ENCODE data around the gene CYP2B6. TPM values are rescaled to one million over a fixed set of nuclear protein-coding genes. Genes with fewer than 3 reads are reported as not detected.
A peak's percentile ranks its signal among the peaks of the same experiment; 100 is the strongest.

The CYP2B6 gene
- total RNA-seq, 4 donors from 2014 or later = 5.8 to 58.8 (median 25.0) TPM

DNA sequence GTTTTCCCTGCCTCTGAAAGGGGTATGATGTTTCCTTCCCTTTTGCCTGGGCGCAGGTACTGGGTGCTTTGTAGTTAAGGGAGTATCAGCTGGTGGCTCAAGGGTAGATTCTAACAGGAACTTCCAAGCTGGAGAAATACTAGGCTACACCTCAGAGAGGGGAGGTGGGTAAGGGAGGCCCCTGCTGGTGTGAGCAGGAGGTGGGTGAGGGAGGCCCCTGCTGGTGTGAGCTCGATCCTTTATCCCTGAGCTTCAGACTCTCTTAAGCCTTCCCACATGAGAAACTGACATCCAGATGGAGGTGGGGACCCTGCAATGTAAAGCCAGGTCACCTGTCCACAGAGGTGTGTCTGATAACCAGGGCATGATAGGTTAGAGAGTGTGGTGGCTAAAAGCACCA, 32.1 kb downstream of the CYP2B6 start:
- H3K4me3 ChIP-seq = no peak overlapping the region
- no peaks in the 10 kb centered on the region for H3K9me3 ChIP-seq
- H3K36me3 ChIP-seq = no peaks in the 10 kb centered on the region
- TF ChIP-seq, protein P1, sequence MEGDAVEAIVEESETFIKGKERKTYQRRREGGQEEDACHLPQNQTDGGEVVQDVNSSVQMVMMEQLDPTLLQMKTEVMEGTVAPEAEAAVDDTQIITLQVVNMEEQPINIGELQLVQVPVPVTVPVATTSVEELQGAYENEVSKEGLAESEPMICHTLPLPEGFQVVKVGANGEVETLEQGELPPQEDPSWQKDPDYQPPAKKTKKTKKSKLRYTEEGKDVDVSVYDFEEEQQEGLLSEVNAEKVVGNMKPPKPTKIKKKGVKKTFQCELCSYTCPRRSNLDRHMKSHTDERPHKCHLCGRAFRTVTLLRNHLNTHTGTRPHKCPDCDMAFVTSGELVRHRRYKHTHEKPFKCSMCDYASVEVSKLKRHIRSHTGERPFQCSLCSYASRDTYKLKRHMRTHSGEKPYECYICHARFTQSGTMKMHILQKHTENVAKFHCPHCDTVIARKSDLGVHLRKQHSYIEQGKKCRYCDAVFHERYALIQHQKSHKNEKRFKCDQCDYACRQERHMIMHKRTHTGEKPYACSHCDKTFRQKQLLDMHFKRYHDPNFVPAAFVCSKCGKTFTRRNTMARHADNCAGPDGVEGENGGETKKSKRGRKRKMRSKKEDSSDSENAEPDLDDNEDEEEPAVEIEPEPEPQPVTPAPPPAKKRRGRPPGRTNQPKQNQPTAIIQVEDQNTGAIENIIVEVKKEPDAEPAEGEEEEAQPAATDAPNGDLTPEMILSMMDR (IDR thresholded peaks at IDR 0.05) = peak in 1 of 6 experiments; percentile 6
- no peak for TF ChIP-seq POLR2A (IDR thresholded peaks at IDR 0.05)
- H3K4me1 ChIP-seq = no peaks in the 10 kb centered on the region
- DNase-seq = no peak
- H3K27ac ChIP-seq = no peak overlapping the region
- H3K27me3 ChIP-seq = no peaks in the 10 kb centered on the region

DNA sequence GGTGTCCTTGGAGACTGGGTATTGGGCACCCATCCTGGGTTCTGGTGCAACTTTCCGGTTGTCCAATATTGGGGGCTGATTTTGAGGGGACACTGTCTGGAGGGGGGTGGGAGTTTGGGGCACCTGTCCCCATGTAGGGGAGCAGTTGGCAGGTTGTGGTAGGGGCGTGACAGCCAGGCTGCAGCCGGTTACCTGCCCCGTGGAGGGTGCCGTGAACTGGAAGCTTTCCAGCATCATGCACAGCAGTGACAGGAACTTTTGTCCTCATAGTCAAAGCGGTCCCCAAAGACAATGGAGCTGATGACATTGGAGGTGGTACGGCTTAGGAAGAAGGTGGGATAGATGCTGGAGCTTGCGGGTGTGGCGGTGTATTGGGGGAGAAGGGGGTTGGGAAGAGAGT, 34.3 kb downstream of the CYP2B6 start:
- TF ChIP-seq, protein P1 (IDR thresholded peaks at IDR 0.05) = no peak
- TF ChIP-seq POLR2A (IDR thresholded peaks at IDR 0.05) = no peak
- H3K9me3 ChIP-seq = no peaks in the 10 kb centered on the region
- no peaks in the 10 kb centered on the region for H3K27me3 ChIP-seq
- H3K4me3 ChIP-seq = no peak overlapping the region
- no peak for DNase-seq
- H3K27ac ChIP-seq = no peak overlapping the region
- no peaks in the 10 kb centered on the region for H3K4me1 ChIP-seq
- no peaks in the 10 kb centered on the region for H3K36me3 ChIP-seq

DNA sequence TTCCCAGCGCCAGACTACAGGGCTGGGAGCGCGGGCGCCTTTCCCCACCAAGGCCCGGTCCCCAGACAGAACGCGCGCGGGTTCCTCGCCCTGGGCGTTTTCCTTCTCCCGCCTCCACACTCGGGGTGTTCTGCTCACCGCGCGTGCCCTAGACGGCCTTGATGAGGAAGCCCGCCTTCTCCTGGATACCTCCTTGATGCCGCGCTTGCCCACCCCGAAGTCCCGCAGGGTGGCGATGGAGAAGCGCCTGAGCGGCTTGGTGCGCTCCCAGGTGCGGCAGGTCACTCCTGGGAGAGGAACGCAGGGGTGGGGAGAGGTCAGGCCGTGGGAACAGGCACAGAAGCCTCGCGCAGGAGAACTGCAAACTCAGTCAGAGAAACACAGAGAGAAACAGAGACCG, 34.8 kb downstream of the CYP2B6 start:
- H3K4me1 ChIP-seq = no peaks in the 10 kb centered on the region
- H3K36me3 ChIP-seq = no peaks in the 10 kb centered on the region
- DNase-seq = no peak
- no peaks in the 10 kb centered on the region for H3K9me3 ChIP-seq
- no peak overlapping the region for H3K27ac ChIP-seq
- no peak overlapping the region for H3K4me3 ChIP-seq
- TF ChIP-seq POLR2A (IDR thresholded peaks at IDR 0.05) = no peak
- TF ChIP-seq, protein P1 (IDR thresholded peaks at IDR 0.05) = no peak
- no peaks in the 10 kb centered on the region for H3K27me3 ChIP-seq

DNA sequence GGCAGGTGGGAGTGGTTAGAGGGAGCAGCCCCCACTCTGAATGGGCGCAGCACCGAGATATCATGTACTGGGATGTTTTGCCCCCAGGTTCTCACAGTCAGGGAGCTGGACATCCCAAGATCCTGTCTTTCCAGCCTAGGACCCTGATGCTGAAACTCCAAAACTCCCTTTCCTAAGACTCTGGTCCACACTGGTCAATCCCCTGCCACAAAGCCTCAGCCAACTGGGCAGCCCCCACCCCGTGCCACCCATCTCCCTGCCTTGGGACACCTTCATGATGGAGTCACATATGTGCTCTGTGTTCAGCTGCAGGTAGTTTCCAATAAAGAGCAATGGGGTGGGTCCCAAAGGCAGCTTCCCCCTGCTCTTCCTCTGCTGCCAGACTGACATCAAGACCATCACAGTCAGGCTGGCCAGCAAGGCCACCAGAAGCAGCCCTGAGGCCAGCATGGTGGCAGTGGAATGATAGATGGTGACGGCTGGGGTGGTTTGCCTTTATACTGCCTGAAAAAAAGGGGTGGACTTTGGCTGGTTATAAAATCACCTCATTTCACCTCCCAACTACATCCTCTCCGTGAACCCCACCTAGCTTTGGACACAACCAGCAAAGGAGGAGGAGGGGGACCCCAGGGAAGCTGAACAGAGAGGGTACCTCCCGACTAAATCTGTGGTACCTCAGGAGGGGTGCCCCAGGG, 36.3 kb downstream of the CYP2B6 start:
- Histone ChIP-seq H3K9me3 (no peaks in the 10 kb centered on the region), H3K4me1 (no peaks in the 10 kb centered on the region), H3K4me3 (no peak overlapping the region), H3K36me3 (no peaks in the 10 kb centered on the region), H3K27ac (no peak overlapping the region), H3K27me3 (no peaks in the 10 kb centered on the region)
- TF ChIP-seq POLR2A (IDR thresholded peaks at IDR 0.05) = no peak
- TF ChIP-seq, protein P1 (IDR thresholded peaks at IDR 0.05) = no peak
- no peak for DNase-seq

DNA sequence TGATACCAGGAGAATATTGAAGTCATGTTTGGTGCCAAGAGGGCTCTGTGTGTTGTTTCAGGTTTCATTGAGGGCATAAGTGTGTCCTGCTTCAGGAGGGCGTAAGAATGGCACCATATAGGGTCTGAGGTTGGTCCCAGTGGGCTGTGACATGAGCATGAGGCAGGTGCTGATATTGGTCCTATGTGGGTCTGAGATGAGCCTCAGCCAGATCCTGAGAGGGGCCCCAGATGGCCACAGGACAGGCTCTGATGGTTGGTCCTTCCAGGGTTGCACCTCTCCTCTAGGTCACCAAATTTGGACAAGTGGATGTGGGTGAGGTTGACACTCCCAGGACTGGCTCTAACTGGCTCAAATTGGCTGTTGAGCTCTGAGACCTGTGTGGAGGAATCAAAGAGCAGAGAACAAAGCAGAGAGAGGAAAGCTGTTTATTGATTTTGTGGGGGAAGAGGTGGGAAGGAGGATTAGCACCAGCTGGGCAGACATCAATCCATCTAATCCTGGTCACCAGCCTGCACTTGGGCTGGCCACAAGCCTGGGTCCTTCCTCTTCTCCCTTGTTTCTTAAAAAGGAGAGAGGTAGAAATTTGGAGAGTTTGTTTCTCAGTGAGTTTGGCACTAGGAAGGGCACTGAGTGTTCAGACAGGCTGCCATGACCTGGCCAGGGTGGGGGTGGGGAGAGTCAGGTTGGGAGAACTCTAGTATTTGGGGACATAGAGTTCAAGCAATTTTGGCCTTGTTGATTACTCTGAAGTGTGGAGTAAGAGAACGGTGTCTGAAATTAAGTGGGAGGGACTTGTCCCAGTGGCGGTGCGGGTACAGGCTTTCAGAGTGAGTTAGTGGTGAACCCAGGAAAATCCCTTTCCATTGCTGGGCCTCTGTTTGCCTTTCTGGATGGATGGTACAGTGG, 38.7 kb downstream of the CYP2B6 start:
- TF ChIP-seq, protein P1 (IDR thresholded peaks at IDR 0.05) = no peak
- no peak for TF ChIP-seq POLR2A (IDR thresholded peaks at IDR 0.05)
- H3K36me3 ChIP-seq = no peaks in the 10 kb centered on the region
- no peaks in the 10 kb centered on the region for H3K9me3 ChIP-seq
- DNase-seq = no peak
- no peak overlapping the region for H3K27ac ChIP-seq
- H3K4me1 ChIP-seq = no peaks in the 10 kb centered on the region
- no peak overlapping the region for H3K4me3 ChIP-seq
- no peaks in the 10 kb centered on the region for H3K27me3 ChIP-seq
